Adrenal gland (tissue), 5 donors: ENCODE measurements around the gene COL21A1.

Source experiments
- CTCF ChIP-seq, 6 experiments: fragments of 450-650 bp in 4 of 6; fragments of 200-600 bp in 2 of 6; sonication (generic) in 1 of 6; IDR thresholded peaks; 1 replicate in 5 of 6; 2 replicates in 1 of 6; pipeline versions ENCODE4 v1.5.1 to v1.8.0; 2016 to 2021; ENCODE audit warnings: antibody characterized with exemption in 6 of 6, mild to moderate bottlenecking in 2 of 6, moderate library complexity in 1 of 6
- POLR2A ChIP-seq, 2 donors: fragments of 450-650 bp; IDR thresholded peaks; one replicate each; pipeline ENCODE4 v1.6.1; 2017; ENCODE audit warnings: antibody characterized with exemption in 2 of 2, mild to moderate bottlenecking in 2 of 2, moderate library complexity in 1 of 2
- donor health status: DM: no; HTN: no; CAD: no.

GRCh38 chr6:56232436-56232835, 14.9 kb downstream of the COL21A1 start:
- TF ChIP-seq POLR2A (IDR thresholded peaks at IDR 0.05) (no peak), CTCF (IDR thresholded peaks at IDR 0.05) (no peak)
